GM13977 (cell line): ENCODE measurements around the gene SHKBP1.
"Not testable (repeated sequence)": the region's sequence is repeated elsewhere in the genome, so short reads cannot be mapped to it uniquely, and the experiment has no call there.

ENCODE experiments used
- DNase-seq: peaks from one replicate; pipeline ENCODE4 v3.0.0; 2012; ENCODE audit warnings: low spot score
- in situ Hi-C: fragments of 300-500 bp; cut with MboI; formaldehyde crosslinking; loops from one replicate; pipeline ENCODE4 v1.12.0; 2022; ENCODE audit warnings: low sequenced_read_pairs, low pct_unique_long_range_greater_than_20kb, mixed read lengths, inconsistent platforms; ENCODE audit not compliant: unreplicated experiment
- TF ChIP-seq, protein P1 (sequence below): IDR thresholded peaks from 2 replicates; pipeline ENCODE4 v1.5.1; 2012; ENCODE audit warnings: mild to moderate bottlenecking, control low read depth; ENCODE audit not compliant: insufficient read depth; ENCODE audit errors: extremely low read depth, missing control alignments

The SHKBP1 gene

DNA sequence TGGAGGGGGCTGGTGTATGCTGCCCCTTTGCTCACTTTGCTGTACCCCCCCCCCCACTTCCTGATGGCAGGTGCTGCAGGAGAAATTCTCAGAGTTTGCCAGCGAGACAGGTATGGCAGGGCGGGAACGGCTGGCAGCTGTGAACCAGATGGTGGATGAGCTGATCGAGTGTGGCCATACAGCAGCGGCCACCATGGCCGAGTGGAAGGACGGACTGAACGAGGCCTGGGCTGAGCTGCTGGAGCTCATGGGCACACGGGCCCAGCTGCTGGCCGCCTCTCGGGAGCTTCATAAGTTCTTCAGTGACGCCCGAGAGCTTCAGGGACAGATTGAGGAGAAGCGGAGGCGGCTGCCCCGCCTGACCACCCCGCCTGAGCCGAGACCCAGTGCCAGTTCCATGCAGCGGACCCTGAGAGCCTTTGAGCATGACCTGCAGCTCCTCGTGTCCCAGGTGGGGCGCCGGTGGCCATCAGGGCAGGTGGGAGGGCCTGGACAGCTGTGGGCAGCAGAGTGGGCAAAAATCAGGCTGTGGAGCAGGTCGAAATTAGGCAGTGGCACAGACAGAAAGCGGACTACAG is 19.6 kb upstream of the SHKBP1 start:
- no peak for DNase-seq
- in situ Hi-C loops: no loop called here
- TF ChIP-seq, protein P1, sequence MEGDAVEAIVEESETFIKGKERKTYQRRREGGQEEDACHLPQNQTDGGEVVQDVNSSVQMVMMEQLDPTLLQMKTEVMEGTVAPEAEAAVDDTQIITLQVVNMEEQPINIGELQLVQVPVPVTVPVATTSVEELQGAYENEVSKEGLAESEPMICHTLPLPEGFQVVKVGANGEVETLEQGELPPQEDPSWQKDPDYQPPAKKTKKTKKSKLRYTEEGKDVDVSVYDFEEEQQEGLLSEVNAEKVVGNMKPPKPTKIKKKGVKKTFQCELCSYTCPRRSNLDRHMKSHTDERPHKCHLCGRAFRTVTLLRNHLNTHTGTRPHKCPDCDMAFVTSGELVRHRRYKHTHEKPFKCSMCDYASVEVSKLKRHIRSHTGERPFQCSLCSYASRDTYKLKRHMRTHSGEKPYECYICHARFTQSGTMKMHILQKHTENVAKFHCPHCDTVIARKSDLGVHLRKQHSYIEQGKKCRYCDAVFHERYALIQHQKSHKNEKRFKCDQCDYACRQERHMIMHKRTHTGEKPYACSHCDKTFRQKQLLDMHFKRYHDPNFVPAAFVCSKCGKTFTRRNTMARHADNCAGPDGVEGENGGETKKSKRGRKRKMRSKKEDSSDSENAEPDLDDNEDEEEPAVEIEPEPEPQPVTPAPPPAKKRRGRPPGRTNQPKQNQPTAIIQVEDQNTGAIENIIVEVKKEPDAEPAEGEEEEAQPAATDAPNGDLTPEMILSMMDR: no peak

DNA sequence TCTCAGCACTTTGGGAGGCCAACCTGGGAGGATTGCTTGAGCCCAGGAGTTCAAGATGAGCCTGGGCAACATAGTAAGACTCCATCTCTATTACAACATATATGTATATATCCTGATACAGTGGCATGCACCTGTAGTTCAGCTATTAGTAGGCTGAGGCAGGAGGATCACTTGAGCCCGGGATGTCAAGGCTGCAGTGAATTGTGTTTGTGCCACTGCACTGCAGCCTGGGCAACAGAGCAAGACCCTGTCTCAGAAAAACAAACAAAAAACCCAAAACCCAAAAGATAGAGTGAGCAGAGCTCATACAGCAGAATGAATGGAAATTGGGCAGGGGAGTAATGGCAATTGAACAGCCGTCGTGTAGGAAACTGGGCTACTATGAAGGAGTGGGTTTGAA is 17.3 kb upstream of the SHKBP1 start:
- TF ChIP-seq, protein P1: no peak
- no peak for DNase-seq
- in situ Hi-C loops: no loop called here

DNA sequence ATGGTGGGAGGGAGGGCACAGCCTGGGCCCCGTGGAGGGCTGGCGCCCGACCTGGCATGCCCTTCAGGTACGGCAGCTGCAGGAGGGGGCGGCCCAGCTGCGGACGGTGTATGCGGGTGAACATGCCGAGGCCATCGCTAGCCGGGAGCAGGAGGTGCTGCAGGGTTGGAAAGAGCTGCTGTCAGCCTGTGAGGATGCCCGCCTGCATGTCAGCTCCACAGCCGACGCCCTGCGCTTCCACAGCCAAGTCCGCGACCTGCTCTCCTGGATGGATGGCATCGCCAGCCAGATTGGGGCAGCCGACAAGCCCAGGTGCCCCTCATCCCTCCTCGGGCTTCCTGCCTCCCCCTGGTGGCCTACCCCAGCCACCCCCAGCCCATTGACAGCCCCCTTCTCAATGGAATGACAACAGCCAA is 16.6 kb upstream of the SHKBP1 start:
- in situ Hi-C loops: no loop called here
- no peak for DNase-seq
- TF ChIP-seq, protein P1: no peak

DNA sequence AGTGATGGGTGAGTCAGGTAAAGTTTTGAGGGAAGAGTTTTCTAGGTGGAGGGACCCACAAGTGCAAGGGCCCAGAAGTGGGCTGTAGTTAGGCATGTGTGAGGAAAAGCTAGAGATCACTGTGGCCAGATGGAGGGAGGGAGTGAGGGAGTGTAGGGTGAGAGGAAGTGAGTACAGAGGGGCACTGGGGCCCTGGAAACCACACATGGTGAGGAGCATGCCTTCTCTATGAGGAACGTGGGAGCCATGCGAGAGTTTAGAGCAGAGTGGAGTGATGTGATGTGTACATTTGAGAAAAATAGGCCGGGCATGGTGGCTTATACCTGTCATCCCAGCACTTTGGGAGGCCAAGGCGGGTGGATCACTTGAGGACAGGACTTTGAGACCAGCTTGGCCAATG is 14.7 kb upstream of the SHKBP1 start:
- no peak for DNase-seq
- TF ChIP-seq, protein P1: no peak
- in situ Hi-C loops: no loop called here

DNA sequence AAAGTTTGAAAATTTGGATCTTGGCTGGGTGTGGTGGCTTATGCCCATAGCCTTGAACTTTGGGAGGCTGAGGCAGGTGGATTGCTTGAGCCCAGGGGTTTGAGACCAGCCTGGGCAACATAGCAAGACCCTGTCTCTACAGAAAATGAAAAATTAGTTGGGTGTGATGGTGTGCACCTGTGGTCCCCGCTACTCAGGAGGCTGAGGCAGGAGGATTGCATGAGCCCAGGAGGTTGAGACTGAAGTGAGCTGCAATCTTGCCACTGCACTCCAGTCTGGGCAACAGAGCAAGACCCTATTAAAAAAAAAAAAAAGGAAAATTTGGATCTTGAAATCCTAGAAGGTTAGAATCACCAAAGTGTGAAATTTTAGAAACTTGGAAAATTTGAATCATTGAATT is 12.1 kb upstream of the SHKBP1 start:
- in situ Hi-C loops, DNase-seq: not testable (repeated sequence)

DNA sequence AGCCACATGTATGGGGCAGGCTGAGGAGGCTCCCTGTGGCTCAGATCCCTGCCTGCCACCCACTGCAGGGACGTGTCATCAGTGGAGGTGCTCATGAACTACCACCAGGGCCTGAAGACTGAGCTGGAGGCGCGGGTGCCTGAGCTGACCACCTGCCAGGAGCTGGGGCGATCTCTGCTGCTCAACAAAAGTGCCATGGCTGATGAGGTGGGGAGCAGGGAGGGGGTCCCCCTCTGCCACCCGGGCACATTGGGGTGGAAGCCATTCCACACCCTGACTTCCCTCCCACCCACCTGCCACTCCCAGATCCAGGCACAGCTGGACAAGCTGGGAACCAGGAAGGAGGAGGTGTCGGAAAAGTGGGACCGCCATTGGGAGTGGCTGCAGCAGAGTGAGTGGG is 11.3 kb upstream of the SHKBP1 start:
- no peak for DNase-seq
- in situ Hi-C loops: no loop called here
- TF ChIP-seq, protein P1: no peak

DNA sequence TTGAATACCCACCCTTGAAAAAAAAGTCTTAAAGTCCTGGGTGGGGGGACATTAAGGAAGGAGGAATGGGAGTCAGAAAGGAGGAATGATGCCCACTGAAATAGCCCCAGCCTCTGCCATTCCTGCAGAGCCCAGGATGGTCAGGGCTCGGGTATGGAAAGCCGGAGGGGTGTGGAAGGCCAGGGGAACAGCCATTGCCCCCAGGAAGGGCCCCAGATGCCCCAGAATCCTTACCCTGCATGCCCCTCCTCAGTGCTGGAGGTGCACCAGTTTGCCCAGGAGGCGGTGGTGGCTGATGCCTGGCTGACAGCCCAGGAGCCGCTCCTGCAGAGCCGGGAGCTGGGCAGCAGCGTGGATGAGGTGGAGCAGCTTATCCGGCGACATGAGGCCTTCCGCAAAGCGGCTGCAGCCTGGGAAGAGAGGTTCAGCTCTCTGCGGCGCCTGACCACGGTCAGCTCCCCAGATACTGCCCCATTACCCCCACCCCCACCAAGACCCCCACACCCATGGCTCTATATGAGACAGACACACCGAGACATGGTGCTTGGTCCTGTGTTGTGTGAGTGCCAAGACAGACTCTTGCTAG is 10.7 kb upstream of the SHKBP1 start:
- DNase-seq: no peak
- in situ Hi-C loops: no loop called here
- TF ChIP-seq, protein P1: no peak
